ENCODE measurements around the gene PAQR5. TPM values are rescaled to one million over a fixed set of nuclear protein-coding genes. Genes with fewer than 3 reads are reported as not detected.

PAQR5 gene
- total and polyA plus RNA-seq, 7 donors = 0.36 to 19.7 (median 10.2) TPM; not detected in 2

DNA sequence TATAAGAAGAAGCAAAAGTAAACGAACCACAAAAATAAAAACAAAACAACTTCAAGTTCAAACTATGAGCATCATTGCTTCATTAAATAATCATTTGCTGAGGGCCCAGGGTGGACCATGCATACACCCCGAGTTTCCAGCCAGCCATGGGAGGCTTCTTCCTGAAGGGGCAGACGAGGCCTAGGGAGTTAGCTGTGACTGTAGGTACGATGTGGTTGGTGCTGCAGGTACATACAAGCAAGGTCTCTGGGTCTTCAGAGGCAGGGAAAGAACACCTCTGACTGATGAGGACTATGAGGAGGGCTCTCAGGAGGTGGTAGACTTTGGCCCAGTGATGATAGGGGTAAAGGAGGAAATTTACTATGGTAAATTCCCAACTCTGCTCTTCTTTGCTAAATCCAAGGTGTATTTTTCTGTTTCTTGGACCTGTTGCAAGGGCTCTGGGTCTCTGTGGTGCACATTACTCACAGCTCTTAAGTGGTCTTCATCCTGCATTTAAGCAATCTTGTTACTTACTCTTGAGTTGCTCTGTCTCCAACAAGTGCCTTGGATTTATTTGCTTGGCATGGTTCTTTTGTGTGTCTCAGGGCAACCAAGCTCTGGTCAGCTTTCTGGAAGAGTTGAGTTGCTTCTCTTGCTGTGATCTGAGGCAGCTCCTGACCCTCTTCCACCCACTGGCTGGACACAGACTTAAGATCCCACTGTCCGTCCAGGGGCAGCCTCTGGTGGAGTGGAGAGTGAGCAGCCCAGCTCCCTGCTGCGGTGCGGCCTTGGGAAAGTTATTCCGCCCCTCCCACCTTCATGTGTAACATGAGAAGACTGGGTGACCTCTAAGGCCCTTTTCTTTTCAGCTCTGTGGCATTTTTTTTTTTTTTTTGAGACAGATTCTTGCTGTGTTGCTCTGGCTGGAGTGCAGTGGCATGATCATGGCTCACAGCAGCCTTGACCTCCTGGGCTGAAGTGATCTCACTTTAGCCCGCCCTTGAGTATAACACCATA is 59.4 kb downstream of the PAQR5 start:
- no peaks in the 10 kb centered on the region for H3K4me1 ChIP-seq
- DNase-seq = no peak
- no peaks in the 10 kb centered on the region for H3K27me3 ChIP-seq
- H3K4me3 ChIP-seq = no peak overlapping the region
- WGBS, 2 donors = 80% methylated on average over 9 of the region's 9 CpGs
- H3K27ac ChIP-seq = no peak overlapping the region
- TF ChIP-seq CTCF (IDR thresholded peaks at IDR 0.05) (no peak), POLR2A (IDR thresholded peaks at IDR 0.05) (no peak), POLR2AphosphoS5 (IDR thresholded peaks at IDR 0.05) (no peak), EP300 (IDR thresholded peaks at IDR 0.05) (no peak)
- H3K9me3 ChIP-seq = no peaks in the 10 kb centered on the region
- H3K36me3 ChIP-seq = no peaks in the 10 kb centered on the region
- intact Hi-C loops (cut with DNase I) = no loop called here

GRCh38 chr15:69358850-69359249 is 60.1 kb downstream of the PAQR5 start:
- Histone ChIP-seq H3K4me3 (no peak overlapping the region), H3K27ac (no peak overlapping the region), H3K36me3 (no peaks in the 10 kb centered on the region), H3K27me3 (no peaks in the 10 kb centered on the region), H3K4me1 (no peaks in the 10 kb centered on the region), H3K9me3 (no peaks in the 10 kb centered on the region)
- intact Hi-C loops (cut with DNase I) = no loop called here
- WGBS, 2 donors = 94 to 95% methylated on average over 4 of the region's 4 CpGs
- no peak for TF ChIP-seq EP300 (IDR thresholded peaks at IDR 0.05)
- no peak for TF ChIP-seq POLR2AphosphoS5 (IDR thresholded peaks at IDR 0.05)
- TF ChIP-seq CTCF (IDR thresholded peaks at IDR 0.05) = no peak
- no peak for TF ChIP-seq POLR2A (IDR thresholded peaks at IDR 0.05)
- no peak for DNase-seq

- H3K4me1 ChIP-seq = no peaks in the 10 kb centered on the region
- no peak overlapping the region for H3K4me3 ChIP-seq
- H3K9me3 ChIP-seq = no peaks in the 10 kb centered on the region
- WGBS, 2 donors = 68 to 90% methylated on average over 3 of the region's 3 CpGs
- no peaks in the 10 kb centered on the region for H3K27me3 ChIP-seq
- no peaks in the 10 kb centered on the region for H3K36me3 ChIP-seq
- intact Hi-C loops (cut with DNase I) = no loop called here
- no peak for TF ChIP-seq POLR2AphosphoS5 (IDR thresholded peaks at IDR 0.05)
- TF ChIP-seq CTCF (IDR thresholded peaks at IDR 0.05) = no peak
- no peak for TF ChIP-seq POLR2A (IDR thresholded peaks at IDR 0.05)
- TF ChIP-seq EP300 (IDR thresholded peaks at IDR 0.05) = no peak
- no peak for DNase-seq
- no peak overlapping the region for H3K27ac ChIP-seq
Measured at GRCh38 chr15:69359722-69360121, 61.0 kb downstream of the PAQR5 start.

DNA sequence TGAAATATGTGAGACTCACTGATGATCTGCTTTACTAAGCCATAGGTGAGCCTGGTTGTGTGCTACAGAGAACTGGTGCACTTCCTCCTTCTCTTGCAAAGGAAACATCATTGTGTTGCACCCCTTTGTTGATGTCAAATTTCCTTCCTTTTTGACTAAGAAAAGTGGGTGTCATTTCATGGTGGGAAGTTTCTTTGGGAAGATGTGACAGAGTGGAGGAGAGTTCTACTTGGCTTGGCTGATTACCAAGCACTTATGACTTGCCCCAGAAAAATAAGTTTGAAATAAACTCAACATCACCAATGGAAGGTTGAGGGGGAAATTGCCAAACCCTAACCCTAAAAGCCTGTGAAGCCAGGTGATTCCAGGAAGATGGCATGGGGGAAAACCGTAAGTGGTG is 61.9 kb downstream of the PAQR5 start:
- H3K27me3 ChIP-seq = no peaks in the 10 kb centered on the region
- H3K27ac ChIP-seq = no peak overlapping the region
- no peaks in the 10 kb centered on the region for H3K36me3 ChIP-seq
- TF ChIP-seq POLR2AphosphoS5 (IDR thresholded peaks at IDR 0.05) (no peak), POLR2A (IDR thresholded peaks at IDR 0.05) (no peak), CTCF (IDR thresholded peaks at IDR 0.05) (no peak), EP300 (IDR thresholded peaks at IDR 0.05) (no peak)
- DNase-seq = no peak
- no peaks in the 10 kb centered on the region for H3K9me3 ChIP-seq
- H3K4me3 ChIP-seq = no peak overlapping the region
- intact Hi-C loops (cut with DNase I) = no loop called here
- 0% methylated on average over 1 of the region's 1 CpG for WGBS, 2 donors
- no peaks in the 10 kb centered on the region for H3K4me1 ChIP-seq

Data from sigmoid colon (tissue), 7 donors.